ENCODE measurements around the gene LENEP.

The LENEP gene

DNA sequence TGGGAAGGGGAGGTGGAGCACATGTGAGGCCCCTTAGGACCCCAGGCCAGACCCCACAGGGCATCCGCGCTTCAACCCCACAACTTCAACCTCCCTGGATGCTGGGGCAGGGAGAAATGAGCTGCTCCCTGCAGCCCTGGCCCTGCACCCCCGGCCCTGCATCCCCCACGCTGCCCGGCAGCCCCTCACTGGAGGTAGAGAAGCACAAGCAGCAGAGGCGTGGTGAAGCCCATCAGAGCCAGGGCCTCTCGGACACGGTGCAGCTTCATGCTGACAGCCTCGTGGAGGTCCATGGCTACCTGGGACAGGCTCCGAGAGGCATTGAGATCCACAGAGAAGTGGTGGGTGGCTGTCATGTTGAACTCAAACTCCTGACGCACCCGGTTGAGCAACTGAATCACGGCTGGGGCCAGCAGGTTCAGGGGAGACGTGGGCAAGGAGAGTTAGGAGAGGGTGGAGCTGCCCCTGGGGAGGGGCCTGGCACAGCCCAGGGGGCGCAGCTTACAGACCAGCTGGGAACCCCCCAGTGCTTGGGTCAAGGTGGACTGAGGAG is 36.9 kb downstream of the LENEP start:
- DNase-seq: no peak

DNA sequence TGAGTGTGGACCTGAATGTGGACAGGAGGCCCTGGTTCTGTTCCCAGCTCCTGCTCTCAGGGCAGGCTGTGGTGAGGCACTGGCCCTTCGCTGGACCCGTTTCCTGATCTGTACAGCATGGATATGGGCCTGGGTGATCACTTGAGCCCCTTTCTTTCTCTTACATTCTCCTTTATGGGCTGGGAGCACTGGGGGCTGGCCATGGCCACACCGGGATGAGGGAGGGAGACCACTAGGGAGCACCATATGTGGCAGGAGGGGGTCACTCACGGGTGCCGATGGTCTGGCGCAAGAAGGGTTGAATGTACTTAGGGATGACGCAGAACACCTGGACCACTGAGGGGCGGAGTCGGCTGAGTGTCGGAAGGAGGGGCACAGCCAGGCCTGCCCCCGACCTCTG is 37.5 kb downstream of the LENEP start:
- DNase-seq: no peak

DNA sequence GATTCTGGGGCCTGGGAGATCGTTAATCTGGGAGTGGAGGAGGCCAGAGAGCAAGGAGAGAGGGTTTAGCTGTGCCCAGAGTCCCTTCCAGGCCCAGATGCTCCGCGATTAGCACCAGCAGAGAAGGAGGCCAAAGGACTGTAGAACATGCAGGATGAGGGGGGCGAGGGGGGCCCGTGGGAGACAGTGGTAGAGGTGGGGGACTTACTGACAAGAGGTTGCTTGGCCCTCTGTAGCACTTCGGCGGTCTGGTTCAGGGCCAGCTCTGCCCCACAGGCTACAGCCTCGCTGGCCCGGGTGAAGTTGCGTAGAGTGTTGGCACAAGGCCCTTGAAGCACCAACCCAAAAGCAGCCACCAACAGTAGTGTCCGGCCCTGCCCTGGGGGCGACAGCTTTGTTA is 39.5 kb downstream of the LENEP start:
- no peak for DNase-seq

DNA sequence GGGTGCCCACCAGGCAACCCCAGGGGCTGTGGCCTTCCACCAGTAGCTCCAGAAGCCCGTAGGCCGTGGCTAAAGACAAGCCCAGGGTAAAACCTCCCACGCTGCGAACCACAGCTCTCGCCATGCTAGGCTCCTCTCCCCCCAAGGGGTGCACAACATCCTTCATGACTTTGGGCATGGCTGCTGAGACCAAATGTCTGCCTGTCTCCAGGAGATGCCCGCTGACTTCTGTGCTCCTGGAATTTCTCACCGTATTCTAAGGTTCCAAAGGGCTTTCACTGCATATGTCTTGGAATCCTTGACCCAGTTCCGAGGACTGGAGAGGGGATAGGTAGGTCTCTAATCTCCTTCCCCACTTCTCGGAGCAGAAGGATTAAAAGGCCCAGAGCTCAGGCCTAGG is 40.1 kb downstream of the LENEP start, which contains the start of the genes DCST1 and DCST2:
Gene DCST1, plus strand, starts transcription at position 301 of the 400 bp plus-strand sequence. CDS start 213 bp downstream, outside the sequence.
Gene DCST2, minus strand, starts transcription at position 258 of the 400 bp plus-strand sequence. Its CDS starts 80 bp downstream, at position 178.
- DNase-seq: no peak

DNA sequence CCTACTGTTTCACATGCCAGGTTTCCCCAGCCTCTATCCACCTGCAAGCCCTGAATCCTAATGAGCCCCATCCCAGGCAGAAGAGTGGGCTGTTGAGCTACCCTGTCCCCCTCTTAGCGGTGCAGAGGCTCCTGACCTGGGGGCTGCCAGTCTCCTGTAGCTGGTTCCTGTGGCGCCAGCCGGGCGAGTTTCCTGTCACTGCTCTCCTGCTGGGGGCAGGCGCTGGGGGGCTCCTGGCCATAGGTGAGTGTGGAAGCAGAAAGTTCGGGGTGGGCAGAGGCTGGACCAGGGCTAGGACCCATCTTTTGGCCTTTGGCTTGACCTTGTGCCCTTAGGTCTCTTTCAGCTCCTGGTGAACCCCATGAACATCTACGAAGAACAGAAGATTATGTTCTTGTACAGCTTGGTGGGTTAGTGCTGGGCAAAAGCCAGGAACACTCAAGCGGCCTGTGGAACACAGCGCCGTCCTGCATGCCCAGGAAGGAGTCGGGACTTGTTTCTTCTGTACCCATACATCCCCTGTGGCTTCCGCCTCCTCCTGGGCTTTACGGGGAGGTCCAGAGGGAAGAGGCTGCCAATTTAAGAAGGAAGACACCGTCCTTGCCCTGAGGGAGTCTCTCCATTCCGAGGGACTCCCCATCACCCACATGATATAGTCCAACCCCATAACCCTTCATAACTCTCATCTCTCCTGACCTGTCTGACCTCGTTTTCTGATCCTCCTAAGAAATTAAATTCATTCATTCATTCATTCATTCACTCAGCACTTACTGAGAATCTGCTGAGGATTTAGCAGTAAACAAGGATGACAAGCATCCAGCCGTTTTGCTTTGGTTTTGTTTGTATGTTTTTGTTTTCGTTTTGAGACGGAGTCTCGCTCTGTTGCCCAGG is 41.2 kb downstream of the LENEP start:
- DNase-seq: no peak

DNA sequence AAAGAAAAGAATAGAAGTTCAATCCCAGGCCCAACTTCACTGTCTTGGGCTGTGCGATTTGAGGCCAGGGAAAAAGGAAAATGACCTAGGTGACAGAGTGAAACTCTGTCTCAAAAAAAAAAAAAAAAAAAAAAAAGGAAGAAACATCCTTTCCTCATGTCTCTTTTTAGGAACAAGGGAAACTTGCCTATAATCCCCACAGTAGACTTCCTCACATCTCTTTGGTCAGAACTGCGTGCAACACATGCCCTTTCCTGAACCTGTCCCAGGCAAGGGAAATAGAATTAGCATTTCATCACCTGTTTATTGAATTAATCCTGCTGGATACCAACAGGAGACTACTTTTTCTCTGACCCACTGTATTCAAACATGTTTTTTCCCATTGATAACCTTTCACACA is 42.5 kb downstream of the LENEP start:
- no peak for DNase-seq

DNA sequence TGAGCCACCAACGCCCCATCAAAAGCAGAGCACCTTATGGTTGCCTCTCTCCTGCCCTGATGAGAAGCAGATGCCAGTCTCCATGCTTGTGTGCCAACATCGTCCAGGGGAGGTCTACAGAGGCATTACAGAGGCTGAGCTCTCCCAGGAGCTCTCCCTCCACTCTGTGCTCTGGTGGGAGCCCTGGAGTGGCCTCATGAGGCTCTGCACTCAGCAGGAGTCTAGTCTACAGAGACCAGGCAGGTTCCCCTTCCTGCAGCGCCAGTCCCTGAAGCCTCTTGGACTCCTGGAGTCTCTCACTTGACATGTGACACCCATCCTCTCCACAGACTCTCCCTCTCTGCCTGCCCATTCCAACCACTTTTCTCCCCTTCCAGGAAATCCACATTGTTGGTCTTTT is 43.7 kb downstream of the LENEP start:
- no peak for DNase-seq

DNA sequence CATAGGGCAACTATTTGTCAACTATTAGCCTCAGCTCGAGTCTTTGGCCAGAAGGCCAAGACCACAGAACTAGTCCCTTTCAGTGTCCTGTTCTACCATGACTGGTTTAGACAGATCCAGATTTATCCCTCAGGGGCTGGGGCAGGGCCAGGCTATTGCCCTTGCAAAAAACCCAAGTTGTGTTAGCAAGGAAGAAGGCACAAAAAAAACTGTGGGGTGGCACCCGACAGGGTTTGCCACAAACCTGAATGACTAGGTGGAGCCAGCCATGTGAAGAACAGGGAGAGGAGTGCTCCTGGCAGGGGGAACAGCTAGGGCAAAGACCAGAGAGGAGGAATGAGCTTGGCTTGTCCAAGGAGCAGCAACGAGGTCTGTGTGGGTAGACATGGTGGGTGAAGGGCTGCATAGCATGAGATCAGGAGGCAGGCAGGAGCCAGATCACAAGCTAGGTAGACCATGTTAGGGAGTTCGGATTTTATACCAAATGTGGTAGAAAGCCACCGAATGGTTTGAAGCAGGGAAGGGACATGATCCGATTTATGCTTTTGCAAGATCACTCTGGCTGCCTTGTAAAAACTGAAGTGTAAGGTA is 44.6 kb downstream of the LENEP start:
- DNase-seq: no peak

DNA sequence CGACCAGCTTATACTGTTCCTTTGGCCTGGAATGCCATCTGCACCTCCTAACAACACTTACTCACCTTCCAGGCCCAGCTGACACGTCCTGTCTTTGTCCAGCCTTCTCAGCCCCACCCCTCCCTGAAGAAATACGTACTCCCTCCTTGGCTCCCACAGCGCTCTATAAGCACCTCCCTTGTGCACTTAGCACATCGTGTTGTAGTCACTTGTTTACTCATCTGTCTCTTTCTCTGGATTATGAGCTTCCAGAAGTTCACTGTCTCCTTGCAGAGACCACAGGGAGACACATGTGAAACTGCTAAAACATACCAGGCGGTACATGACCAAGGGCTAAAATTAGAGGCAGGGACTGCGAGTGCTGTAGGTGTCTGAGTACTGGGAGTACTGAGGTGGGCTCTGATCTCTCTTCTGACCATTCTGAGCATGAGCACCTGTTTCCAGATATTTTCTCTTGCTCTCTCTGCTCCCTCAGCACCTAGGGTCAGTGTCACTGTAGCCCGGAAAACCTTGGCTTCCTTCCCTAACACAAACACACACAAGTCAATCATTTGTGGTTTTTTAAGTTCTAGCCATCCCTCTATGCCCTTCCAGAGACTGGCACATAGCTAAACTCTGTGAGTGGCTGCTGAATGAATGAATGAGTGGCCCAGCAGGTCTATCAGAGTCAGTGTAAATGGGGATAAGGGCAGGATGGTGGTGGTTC is 45.4 kb downstream of the LENEP start:
- DNase-seq: no peak

DNA sequence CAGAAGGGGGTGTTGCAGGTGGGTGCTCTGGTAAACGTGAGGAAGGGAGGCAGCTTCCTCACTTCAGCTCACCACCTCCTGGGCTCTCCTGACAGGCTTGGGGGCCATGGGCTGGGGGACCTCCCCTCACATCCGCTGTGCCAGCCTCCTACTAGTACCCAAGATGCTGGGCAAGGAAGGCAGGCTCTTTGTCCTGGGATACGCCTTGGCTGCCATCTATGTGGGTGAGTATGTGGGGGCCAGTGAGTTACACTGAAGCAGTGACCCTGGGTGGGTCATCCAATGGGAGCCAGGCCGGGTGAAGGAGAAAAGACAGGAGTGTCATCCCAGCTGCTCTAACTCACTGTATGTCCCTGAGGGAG is 45.9 kb downstream of the LENEP start:
- DNase-seq: no peak

DNA sequence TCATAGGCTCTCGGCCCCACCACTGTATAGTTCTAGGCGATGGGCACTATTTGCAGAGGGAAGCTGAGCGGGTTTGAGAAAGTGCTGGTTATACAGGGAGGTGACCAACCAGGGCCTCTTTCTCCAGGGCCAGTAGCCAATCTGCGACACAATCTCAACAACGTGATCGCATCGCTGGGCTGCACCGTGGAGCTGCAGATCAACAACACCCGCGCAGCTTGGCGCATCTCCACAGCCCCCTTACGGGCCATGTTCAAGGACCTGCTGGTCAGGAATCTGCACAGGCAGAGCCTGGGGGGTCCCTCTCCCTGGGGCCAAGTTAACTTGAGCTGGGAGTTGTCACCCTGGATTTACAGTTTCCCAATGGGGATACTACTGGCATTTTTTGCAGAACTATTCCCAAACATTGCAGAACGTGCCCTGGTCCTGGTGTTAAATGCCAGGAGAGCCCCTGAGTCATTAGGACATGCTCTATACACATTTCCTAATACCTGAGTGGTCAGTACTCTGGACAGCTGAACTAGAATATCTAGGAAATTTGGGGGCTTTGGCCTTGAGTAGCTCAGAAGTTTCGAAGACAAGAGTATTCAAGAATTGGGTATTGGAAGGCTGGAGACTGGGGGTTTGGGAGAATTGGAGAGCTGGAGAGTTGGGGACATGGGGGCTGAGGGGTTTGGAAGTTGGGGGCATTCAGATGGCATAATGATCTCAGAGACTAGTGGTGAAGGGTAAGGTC is 47.1 kb downstream of the LENEP start:
- no peak for DNase-seq

DNA sequence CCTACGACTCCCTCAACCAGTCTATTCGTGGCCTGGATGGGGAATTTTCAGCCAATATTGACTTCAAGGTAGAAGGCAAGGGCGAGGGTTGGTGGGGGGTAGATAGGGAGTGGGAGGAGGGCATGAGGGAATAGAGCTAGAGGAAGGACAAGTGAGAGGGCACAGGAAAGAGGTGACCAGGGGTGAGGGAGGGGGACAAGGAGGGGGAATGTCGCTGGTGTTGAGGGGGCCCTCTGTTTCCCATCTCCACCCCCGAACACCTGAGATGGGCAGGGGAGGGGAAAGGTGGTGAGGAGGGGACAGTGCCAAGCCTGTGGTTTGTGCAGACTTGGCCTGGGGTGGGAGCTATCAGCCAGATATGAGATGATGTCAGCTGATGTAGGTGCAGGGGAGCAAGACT is 49.4 kb downstream of the LENEP start:
- no peak for DNase-seq

DNA sequence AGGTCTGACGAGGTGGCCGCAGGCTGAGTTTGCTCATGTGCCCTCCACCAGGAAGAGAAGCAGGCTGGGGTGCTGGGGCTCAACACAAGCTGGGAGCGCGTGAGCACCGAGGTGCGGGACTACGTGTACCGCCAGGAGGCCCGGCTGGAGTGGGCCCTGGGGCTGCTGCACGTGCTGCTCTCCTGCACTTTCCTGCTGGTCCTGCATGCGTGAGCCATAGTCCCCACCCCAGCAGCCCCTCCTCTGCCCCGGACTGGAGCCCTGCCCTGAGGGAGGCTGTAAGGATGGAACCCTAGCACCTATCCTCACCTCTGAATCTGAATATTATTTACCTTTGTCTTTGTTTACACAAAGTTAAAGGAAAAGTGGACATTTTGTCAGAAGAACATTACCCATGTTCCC is 49.9 kb downstream of the LENEP start:
- DNase-seq: no peak

DNA sequence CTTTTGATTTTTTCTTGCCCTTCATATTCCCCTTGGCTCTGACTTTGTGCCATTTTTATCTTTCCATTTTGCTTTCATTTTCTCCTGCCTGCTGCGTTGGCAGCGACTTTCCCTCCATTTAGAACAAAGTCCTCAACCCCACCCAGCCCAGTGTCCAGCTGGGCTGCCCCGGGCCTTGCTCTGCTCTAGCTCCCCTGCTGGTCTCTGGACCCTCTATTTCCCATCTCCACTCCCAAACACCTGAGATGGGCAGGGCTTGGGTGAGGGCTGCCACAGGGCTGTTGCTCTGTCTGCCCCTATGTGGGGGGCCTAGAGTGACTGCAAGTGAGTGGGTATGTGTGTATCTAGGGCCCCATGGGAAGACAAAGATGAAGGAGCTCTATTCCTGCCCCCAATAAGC is 50.4 kb downstream of the LENEP start:
- no peak for DNase-seq

Measured in activated effector memory CD4-positive, alpha-beta T cell treated with anti-CD3 and anti-CD28 coated beads, Interleukin-2, amount 50 U/mL, for 16 hours (primary cell).